Kidney epithelial cell (primary cell): Measurements from ENCODE around the gene FGGY. TPM values are rescaled to one million over a fixed set of nuclear protein-coding genes. Genes with fewer than 3 reads are reported as not detected.

ENCODE experiments used
- DNase-seq: peaks from one replicate; pipeline ENCODE4 v3.0.0-alpha.2; 2010; ENCODE audit warnings: low read depth
- H3K27me3 ChIP-seq: 2 replicates; pipeline ENCODE4 v1.6.0; 2011; ENCODE audit warnings: low read length; ENCODE audit not compliant: control insufficient read depth, insufficient read depth
- H3K36me3 ChIP-seq: 2 replicates; pipeline ENCODE4 v1.5.1; 2011; ENCODE audit warnings: low read length; ENCODE audit not compliant: control insufficient read depth, insufficient read depth
- H3K4me3 ChIP-seq: 2 replicates; pipeline ENCODE4 v1.5.1; 2011; ENCODE audit warnings: low read depth, mild to moderate bottlenecking, control low read depth, low read length
- CTCF ChIP-seq: IDR thresholded peaks from 2 replicates; pipeline ENCODE4 v1.5.1; 2011; ENCODE audit warnings: mild to moderate bottlenecking, moderate library complexity, low read length, control low read depth, inconsistent platforms; ENCODE audit not compliant: insufficient read depth, poor library complexity, severe bottlenecking
- total RNA-seq: library from RNA; depleted of rRNA; stranded (reverse); fragments of >200 nt; gene quantifications from 2 replicates; pipeline ENCODE4 v1.2.3, GENCODE V29; 2015

FGGY gene
- total RNA-seq, 1 donor from 2014 or later, result 8.6 TPM

GRCh38 chr1:59502009-59502691, 205.3 kb downstream of the FGGY start:
- no peaks in the 10 kb centered on the region for H3K27me3 ChIP-seq
- H3K4me3 ChIP-seq, result no peak overlapping the region
- DNase-seq, result no peak
- H3K36me3 ChIP-seq, result no peaks in the 10 kb centered on the region
- TF ChIP-seq CTCF, result no peak

GRCh38 chr1:59504276-59504675, 207.4 kb downstream of the FGGY start:
- TF ChIP-seq CTCF, result no peak
- H3K36me3 ChIP-seq, result no peaks in the 10 kb centered on the region
- H3K4me3 ChIP-seq, result no peak overlapping the region
- no peaks in the 10 kb centered on the region for H3K27me3 ChIP-seq
- no peak for DNase-seq

- no peak for TF ChIP-seq CTCF
- DNase-seq, result no peak
Measured at GRCh38 chr1:59505596-59506028, 208.7 kb downstream of the FGGY start.

GRCh38 chr1:59506952-59507351, 210.1 kb downstream of the FGGY start:
- no peak for TF ChIP-seq CTCF
- H3K4me3 ChIP-seq, result no peak overlapping the region
- no peaks in the 10 kb centered on the region for H3K36me3 ChIP-seq
- DNase-seq, result no peak
- no peaks in the 10 kb centered on the region for H3K27me3 ChIP-seq

More at GRCh38 chr1:59505596-59506028, 208.7 kb downstream of the FGGY start:
- H3K36me3 ChIP-seq, result no peaks in the 10 kb centered on the region
- no peak overlapping the region for H3K4me3 ChIP-seq
- no peaks in the 10 kb centered on the region for H3K27me3 ChIP-seq

GRCh38 chr1:59509341-59509875, 212.5 kb downstream of the FGGY start:
- no peaks in the 10 kb centered on the region for H3K27me3 ChIP-seq
- no peaks in the 10 kb centered on the region for H3K36me3 ChIP-seq
- H3K4me3 ChIP-seq, result no peak overlapping the region
- DNase-seq, result no peak
- TF ChIP-seq CTCF, result no peak

GRCh38 chr1:59510249-59510648, 213.4 kb downstream of the FGGY start:
- Histone ChIP-seq H3K27me3 (no peaks in the 10 kb centered on the region), H3K4me3 (no peak overlapping the region), H3K36me3 (no peaks in the 10 kb centered on the region)
- TF ChIP-seq CTCF, result no peak
- DNase-seq, result no peak
